ENCODE results near the gene HSF4.

The HSF4 gene

DNA sequence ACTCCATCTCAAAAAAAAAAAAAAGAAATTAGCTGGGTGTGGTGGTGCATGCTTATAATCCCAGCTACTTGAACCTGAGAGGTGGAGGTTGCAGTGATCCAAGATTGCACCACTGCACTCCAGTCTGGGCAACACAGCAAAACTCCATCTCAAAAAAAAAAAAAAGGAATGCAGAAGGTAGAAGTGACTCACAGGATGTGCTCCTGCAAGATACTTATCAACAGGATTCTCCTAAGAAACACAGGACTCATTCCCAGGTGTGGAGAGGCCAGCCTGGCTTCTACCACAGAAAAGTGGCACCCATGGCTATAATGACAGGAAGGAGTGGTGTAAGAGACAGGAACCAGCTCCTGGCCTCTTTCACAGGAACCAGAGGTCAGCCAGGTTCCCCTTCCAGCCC is 48.2 kb downstream of the HSF4 start:
- no peak overlapping the region for H3K4ac ChIP-seq (ENCODE audit: low read depth in 1 of 2, low read length in 2 of 2)
- H3K4me1 ChIP-seq (ENCODE audit: control insufficient read depth, insufficient read depth, low read depth, low read length): peaks cover 9% of the 10 kb centered on the region
- H3K23ac ChIP-seq (ENCODE audit: low read length in 2 of 2): no peak overlapping the region
- H2BK5ac ChIP-seq (ENCODE audit: low read depth, low read length, poor library complexity, severe bottlenecking): no peak overlapping the region
- no peaks in the 10 kb centered on the region for H3K9me3 ChIP-seq (ENCODE audit: control insufficient read depth, low read length)
- H3K27ac ChIP-seq (ENCODE audit: low read length, poor library complexity, severe bottlenecking): no peak overlapping the region
- H3K4me3 ChIP-seq (ENCODE audit: insufficient read depth in 1 of 2, low read depth in 1 of 2, low read length in 2 of 2): no peak overlapping the region
- no peak overlapping the region for H3K18ac ChIP-seq (ENCODE audit: low read depth in 1 of 2, low read length in 2 of 2)
- H2AK5ac ChIP-seq (ENCODE audit: low read length, severe bottlenecking): no peak overlapping the region
- H2AFZ ChIP-seq (ENCODE audit: low read depth, low read length): no peak overlapping the region
- no peaks in the 10 kb centered on the region for H3K79me1 ChIP-seq (replicated peaks; ENCODE audit: low read length, poor library complexity, severe bottlenecking)
- no peak overlapping the region for H2BK15ac ChIP-seq (ENCODE audit: low read depth, poor library complexity, severe bottlenecking)
- DNase-seq: no peak
- H4K8ac ChIP-seq (ENCODE audit: low read length): no peak overlapping the region
- H3K4me2 ChIP-seq (ENCODE audit: low read length, poor library complexity, severe bottlenecking): no peak overlapping the region
- no peak overlapping the region for H4K91ac ChIP-seq (ENCODE audit: low read length)
- H3K36me3 ChIP-seq (ENCODE audit: control insufficient read depth in 1 of 2, insufficient read depth in 2 of 2, low read depth in 1 of 2, low read length in 2 of 2): peaks cover 19 to 26% of the 10 kb centered on the region in 2 experiments
- H3K14ac ChIP-seq (ENCODE audit: low read length in 2 of 2): no peak overlapping the region
- H3K9ac ChIP-seq (ENCODE audit: low read length): no peak overlapping the region
- H2BK12ac ChIP-seq (ENCODE audit: low read length in 2 of 2): no peak overlapping the region
- H3K27me3 ChIP-seq (ENCODE audit: control insufficient read depth in 1 of 2, insufficient read depth in 1 of 2, low read length in 2 of 2): no peaks in the 10 kb centered on the region
- H2BK120ac ChIP-seq (ENCODE audit: low read depth, low read length): no peak overlapping the region

DNA sequence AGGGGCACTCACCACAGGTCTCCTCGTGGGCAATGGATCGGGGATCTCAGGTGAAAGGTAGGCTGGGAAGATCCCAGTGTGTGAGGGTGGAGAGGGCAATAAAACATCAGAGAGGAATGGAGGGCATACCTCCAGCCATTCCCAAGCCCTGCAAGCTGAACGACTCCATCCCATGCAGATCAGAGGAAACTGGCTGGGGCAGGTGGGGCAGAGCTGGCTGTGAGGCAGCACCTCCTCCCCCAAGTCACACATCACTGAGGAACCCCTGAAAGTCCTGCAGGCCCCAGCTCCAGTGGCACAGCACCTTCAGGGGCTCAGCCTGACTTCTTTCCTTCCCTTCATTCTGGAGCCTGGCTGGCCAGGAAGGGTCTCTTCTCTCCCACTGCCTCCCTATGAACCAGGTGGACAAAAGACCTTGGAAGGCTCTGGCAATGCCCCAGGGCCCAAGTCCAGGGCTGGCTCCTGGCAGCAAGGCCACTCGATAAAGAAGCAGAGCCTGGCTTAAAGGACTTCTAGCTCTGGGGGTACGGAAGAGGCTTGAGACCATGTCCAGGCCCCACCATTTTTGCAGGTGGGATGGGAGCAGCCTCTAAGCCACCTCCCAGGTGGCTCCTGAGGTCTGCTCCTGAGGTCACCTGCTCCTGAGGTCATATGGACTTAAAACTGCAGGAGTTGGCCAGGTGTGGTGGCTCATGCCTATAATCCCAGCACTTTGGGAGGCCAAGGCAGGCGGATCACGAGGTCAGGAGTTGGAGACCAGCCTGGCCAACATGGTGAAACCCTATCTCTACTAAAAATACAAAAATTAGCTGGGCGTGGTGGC is 48.9 kb downstream of the HSF4 start:
- Histone ChIP-seq H2BK12ac (ENCODE audit: low read length in 2 of 2) (no peak overlapping the region), H4K91ac (ENCODE audit: low read length) (no peak overlapping the region), H2BK15ac (ENCODE audit: low read depth, poor library complexity, severe bottlenecking) (no peak overlapping the region), H3K18ac (ENCODE audit: low read depth in 1 of 2, low read length in 2 of 2) (no peak overlapping the region), H3K4me2 (ENCODE audit: low read length, poor library complexity, severe bottlenecking) (no peak overlapping the region), H3K14ac (ENCODE audit: low read length in 2 of 2) (no peak overlapping the region), H3K4me3 (ENCODE audit: insufficient read depth in 1 of 2, low read depth in 1 of 2, low read length in 2 of 2) (no peak overlapping the region), H3K9ac (ENCODE audit: low read length) (no peak overlapping the region), H3K79me1 (replicated peaks; ENCODE audit: low read length, poor library complexity, severe bottlenecking) (no peaks in the 10 kb centered on the region), H3K27me3 (ENCODE audit: control insufficient read depth in 1 of 2, insufficient read depth in 1 of 2, low read length in 2 of 2) (no peaks in the 10 kb centered on the region), H3K23ac (ENCODE audit: low read length in 2 of 2) (no peak overlapping the region), H3K9me3 (ENCODE audit: control insufficient read depth, low read length) (no peaks in the 10 kb centered on the region), H4K8ac (ENCODE audit: low read length) (no peak overlapping the region), H3K4me1 (ENCODE audit: control insufficient read depth, insufficient read depth, low read depth, low read length) (peaks cover 4% of the 10 kb centered on the region), H2AFZ (ENCODE audit: low read depth, low read length) (no peak overlapping the region), H2BK5ac (ENCODE audit: low read depth, low read length, poor library complexity, severe bottlenecking) (no peak overlapping the region), H2AK5ac (ENCODE audit: low read length, severe bottlenecking) (no peak overlapping the region), H3K27ac (ENCODE audit: low read length, poor library complexity, severe bottlenecking) (no peak overlapping the region), H3K36me3 (ENCODE audit: control insufficient read depth in 1 of 2, insufficient read depth in 2 of 2, low read depth in 1 of 2, low read length in 2 of 2) (peaks cover 19 to 26% of the 10 kb centered on the region in 2 experiments), H2BK120ac (ENCODE audit: low read depth, low read length) (no peak overlapping the region), H3K4ac (ENCODE audit: low read depth in 1 of 2, low read length in 2 of 2) (no peak overlapping the region)
- 80% methylated on average over 7 of the region's 8 CpGs for WGBS
- no peak for DNase-seq

DNA sequence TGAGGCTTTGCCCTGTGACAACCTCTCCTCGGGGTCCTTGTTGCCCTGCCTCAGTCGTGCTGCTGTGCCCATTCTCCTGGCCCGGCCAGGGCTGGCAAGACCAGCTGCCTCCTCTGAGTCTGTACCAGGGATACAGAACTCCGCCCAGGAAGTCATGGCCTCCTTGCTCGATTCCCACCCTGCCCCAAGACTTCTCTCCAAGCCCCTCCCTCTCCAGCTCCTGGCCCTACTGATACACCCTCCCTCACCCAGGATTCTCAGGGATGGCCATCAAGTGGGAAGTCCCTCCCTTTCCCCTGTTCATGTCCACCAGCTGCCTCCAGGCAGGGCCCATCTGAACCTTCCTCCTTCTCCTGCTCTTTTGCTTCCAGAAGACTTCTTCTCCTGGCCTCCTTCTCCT is 51.2 kb downstream of the HSF4 start:
- no peak overlapping the region for H3K23ac ChIP-seq (ENCODE audit: low read length in 2 of 2)
- H3K9ac ChIP-seq (ENCODE audit: low read length): no peak overlapping the region
- no peak overlapping the region for H3K14ac ChIP-seq (ENCODE audit: low read length in 2 of 2)
- no peaks in the 10 kb centered on the region for H3K27me3 ChIP-seq (ENCODE audit: control insufficient read depth in 1 of 2, insufficient read depth in 1 of 2, low read length in 2 of 2)
- no peak overlapping the region for H2AFZ ChIP-seq (ENCODE audit: low read depth, low read length)
- no peak overlapping the region for H2AK5ac ChIP-seq (ENCODE audit: low read length, severe bottlenecking)
- no peak overlapping the region for H2BK5ac ChIP-seq (ENCODE audit: low read depth, low read length, poor library complexity, severe bottlenecking)
- no peak overlapping the region for H3K18ac ChIP-seq (ENCODE audit: low read depth in 1 of 2, low read length in 2 of 2)
- H3K4me2 ChIP-seq (ENCODE audit: low read length, poor library complexity, severe bottlenecking): no peak overlapping the region
- H2BK15ac ChIP-seq (ENCODE audit: low read depth, poor library complexity, severe bottlenecking): no peak overlapping the region
- no peak overlapping the region for H2BK12ac ChIP-seq (ENCODE audit: low read length in 2 of 2)
- H4K8ac ChIP-seq (ENCODE audit: low read length): peak overlapping the region; percentile 55
- no peak overlapping the region for H3K4ac ChIP-seq (ENCODE audit: low read depth in 1 of 2, low read length in 2 of 2)
- no peaks in the 10 kb centered on the region for H3K79me1 ChIP-seq (replicated peaks; ENCODE audit: low read length, poor library complexity, severe bottlenecking)
- H3K4me1 ChIP-seq (ENCODE audit: control insufficient read depth, insufficient read depth, low read depth, low read length): peaks cover 4% of the 10 kb centered on the region
- H4K91ac ChIP-seq (ENCODE audit: low read length): no peak overlapping the region
- no peak overlapping the region for H3K27ac ChIP-seq (ENCODE audit: low read length, poor library complexity, severe bottlenecking)
- no peak overlapping the region for H3K4me3 ChIP-seq (ENCODE audit: insufficient read depth in 1 of 2, low read depth in 1 of 2, low read length in 2 of 2)
- no peak overlapping the region for H2BK120ac ChIP-seq (ENCODE audit: low read depth, low read length)
- peaks cover 13 to 19% of the 10 kb centered on the region in 2 experiments for H3K36me3 ChIP-seq (ENCODE audit: control insufficient read depth in 1 of 2, insufficient read depth in 2 of 2, low read depth in 1 of 2, low read length in 2 of 2)
- WGBS: 62% methylated on average over 5 of the region's 5 CpGs
- no peaks in the 10 kb centered on the region for H3K9me3 ChIP-seq (ENCODE audit: control insufficient read depth, low read length)
- no peak for DNase-seq

DNA sequence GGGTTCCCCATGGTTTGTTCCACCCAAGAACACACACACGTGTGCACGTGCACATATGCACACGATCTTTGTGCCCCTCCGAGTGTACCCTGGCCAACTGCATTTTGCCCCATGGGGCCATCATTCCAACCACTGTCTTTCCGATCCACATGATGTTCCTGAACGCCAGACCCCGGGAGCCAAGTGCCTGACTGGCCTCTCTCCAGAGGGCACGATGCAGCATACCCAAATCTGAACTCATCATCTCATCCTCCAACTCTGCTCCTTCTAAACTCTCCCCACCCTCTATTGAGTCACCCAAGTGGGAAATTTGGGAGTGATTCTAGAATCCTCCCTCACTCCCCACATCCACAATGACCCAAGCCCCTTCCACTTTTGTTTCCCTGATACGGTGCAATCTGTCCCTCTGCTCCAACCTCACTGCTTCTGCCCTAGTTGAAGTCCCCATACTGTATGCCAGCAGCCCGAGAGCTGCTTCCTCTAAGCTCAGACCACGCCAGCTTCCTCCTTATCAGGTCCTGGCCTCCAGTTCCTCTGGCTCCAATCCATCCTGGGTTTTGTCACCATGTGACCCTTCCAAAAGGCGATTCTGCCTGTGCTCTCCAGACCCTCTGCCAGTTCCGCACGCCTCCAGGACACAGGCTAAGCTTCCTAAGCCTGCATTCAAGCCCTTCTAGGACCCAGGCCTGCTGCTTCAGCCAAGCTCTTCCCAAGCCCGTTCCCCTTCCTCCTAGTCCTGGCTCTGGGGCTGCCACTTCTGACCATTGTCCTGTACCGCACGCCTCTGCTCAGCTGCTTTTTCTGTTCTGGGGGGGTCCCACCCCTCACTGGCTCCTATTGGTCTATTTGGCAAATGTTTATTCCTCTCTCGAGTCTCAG is 52.3 kb downstream of the HSF4 start:
- H2BK5ac ChIP-seq (ENCODE audit: low read depth, low read length, poor library complexity, severe bottlenecking): no peak overlapping the region
- H3K18ac ChIP-seq (ENCODE audit: low read depth in 1 of 2, low read length in 2 of 2): no peak overlapping the region
- WGBS: 81% methylated on average over 18 of the region's 18 CpGs
- peaks cover 12% of the 10 kb centered on the region in 2 experiments for H3K36me3 ChIP-seq (ENCODE audit: control insufficient read depth in 1 of 2, insufficient read depth in 2 of 2, low read depth in 1 of 2, low read length in 2 of 2)
- H2AFZ ChIP-seq (ENCODE audit: low read depth, low read length): no peak overlapping the region
- no peak overlapping the region for H2BK12ac ChIP-seq (ENCODE audit: low read length in 2 of 2)
- H3K9ac ChIP-seq (ENCODE audit: low read length): peak overlapping the region; percentile 49
- no peak overlapping the region for H3K4ac ChIP-seq (ENCODE audit: low read depth in 1 of 2, low read length in 2 of 2)
- H2AK5ac ChIP-seq (ENCODE audit: low read length, severe bottlenecking): no peak overlapping the region
- no peak overlapping the region for H4K8ac ChIP-seq (ENCODE audit: low read length)
- H3K4me1 ChIP-seq (ENCODE audit: control insufficient read depth, insufficient read depth, low read depth, low read length): peaks cover 4% of the 10 kb centered on the region
- no peak overlapping the region for H3K14ac ChIP-seq (ENCODE audit: low read length in 2 of 2)
- DNase-seq: no peak
- no peak overlapping the region for H3K23ac ChIP-seq (ENCODE audit: low read length in 2 of 2)
- H3K27ac ChIP-seq (ENCODE audit: low read length, poor library complexity, severe bottlenecking): no peak overlapping the region
- no peaks in the 10 kb centered on the region for H3K9me3 ChIP-seq (ENCODE audit: control insufficient read depth, low read length)
- H3K4me3 ChIP-seq (ENCODE audit: insufficient read depth in 1 of 2, low read depth in 1 of 2, low read length in 2 of 2): no peak overlapping the region
- no peak overlapping the region for H3K4me2 ChIP-seq (ENCODE audit: low read length, poor library complexity, severe bottlenecking)
- no peaks in the 10 kb centered on the region for H3K27me3 ChIP-seq (ENCODE audit: control insufficient read depth in 1 of 2, insufficient read depth in 1 of 2, low read length in 2 of 2)
- no peak overlapping the region for H2BK120ac ChIP-seq (ENCODE audit: low read depth, low read length)
- H4K91ac ChIP-seq (ENCODE audit: low read length): no peak overlapping the region
- no peaks in the 10 kb centered on the region for H3K79me1 ChIP-seq (replicated peaks; ENCODE audit: low read length, poor library complexity, severe bottlenecking)
- no peak overlapping the region for H2BK15ac ChIP-seq (ENCODE audit: low read depth, poor library complexity, severe bottlenecking)

Measured in mesenchymal stem cell (in vitro differentiated cells and primary cell).